ENCODE measurements around the gene SPACDR. TPM values are rescaled to one million over a fixed set of nuclear protein-coding genes. Genes with fewer than 3 reads are reported as not detected.

Gene SPACDR
- total and polyA plus RNA-seq, 12 donors, result 0.36 to 2.9 (median 0.64) TPM; not detected in 6

DNA sequence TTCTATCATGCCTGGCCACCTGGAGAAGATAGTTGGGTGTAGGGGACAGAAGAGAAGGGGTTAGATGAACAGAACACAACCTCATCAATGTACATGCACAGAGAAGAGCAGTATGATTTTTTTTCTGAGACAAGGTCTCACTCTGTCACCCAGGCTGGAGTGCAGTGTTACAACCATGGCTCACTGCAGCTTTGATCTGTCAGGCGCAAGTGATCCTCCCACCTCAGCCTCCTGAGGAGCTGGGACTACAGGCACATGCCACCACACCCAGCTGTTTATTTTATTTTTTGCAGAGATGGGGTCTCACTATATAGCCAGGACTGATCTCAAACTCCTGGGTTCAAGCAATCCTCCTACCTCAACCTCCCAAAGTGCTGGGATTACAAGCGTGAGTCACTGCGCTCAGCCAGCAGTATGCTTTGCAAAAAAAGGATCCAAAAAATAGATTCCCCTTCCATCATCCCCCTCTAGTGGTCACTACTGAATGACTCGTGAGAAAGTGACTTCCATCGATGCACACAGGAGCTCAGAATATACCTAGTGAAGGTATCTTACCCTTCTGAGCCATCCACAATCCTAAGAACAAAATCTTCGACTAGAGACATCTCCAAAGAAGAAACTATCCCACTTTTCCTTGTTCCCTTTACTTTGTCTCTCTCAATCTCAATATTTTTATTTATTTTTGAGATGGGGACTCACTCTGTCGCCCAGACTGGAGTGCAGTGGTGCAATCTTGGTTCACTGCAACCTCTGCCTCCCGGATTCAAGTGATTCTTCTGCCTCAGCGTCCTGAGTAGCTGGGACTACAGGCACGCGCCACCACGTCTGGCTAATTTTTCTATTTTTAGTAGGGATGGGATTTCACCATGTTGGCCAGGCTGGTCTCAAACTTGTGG lies 56.5 kb downstream of the SPACDR start:
- Histone ChIP-seq H3K27ac (no peak overlapping the region), H3K27me3 (no peaks in the 10 kb centered on the region), H3K9me3 (replicated peaks in 1 of 3) (no peaks in the 10 kb centered on the region), H3K4me3 (no peak overlapping the region), H3K36me3 (replicated peaks in 1 of 2) (no peaks in the 10 kb centered on the region), H3K4me1 (replicated peaks in 1 of 2) (peaks cover 0 to 3% of the 10 kb centered on the region in 2 donors)
- TF ChIP-seq POLR2A (IDR thresholded peaks at IDR 0.05), result no peak
- TF ChIP-seq, protein P1, sequence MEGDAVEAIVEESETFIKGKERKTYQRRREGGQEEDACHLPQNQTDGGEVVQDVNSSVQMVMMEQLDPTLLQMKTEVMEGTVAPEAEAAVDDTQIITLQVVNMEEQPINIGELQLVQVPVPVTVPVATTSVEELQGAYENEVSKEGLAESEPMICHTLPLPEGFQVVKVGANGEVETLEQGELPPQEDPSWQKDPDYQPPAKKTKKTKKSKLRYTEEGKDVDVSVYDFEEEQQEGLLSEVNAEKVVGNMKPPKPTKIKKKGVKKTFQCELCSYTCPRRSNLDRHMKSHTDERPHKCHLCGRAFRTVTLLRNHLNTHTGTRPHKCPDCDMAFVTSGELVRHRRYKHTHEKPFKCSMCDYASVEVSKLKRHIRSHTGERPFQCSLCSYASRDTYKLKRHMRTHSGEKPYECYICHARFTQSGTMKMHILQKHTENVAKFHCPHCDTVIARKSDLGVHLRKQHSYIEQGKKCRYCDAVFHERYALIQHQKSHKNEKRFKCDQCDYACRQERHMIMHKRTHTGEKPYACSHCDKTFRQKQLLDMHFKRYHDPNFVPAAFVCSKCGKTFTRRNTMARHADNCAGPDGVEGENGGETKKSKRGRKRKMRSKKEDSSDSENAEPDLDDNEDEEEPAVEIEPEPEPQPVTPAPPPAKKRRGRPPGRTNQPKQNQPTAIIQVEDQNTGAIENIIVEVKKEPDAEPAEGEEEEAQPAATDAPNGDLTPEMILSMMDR (IDR thresholded peaks at IDR 0.05), result peak; percentile 52 to 81 (median 78)
- peak; percentile 54 to 75 (median 61) for DNase-seq
- intact Hi-C loops (cut with DNase I), result loop anchor here in 1 of 2 donors (5.0 kb wide), 1 partner anchor 35 kb away; the partner anchor contains the start of gene PILRA
- WGBS, 4 donors, result 35 to 48% (median 43%) methylated on average over 12 of the region's 12 CpGs

DNA sequence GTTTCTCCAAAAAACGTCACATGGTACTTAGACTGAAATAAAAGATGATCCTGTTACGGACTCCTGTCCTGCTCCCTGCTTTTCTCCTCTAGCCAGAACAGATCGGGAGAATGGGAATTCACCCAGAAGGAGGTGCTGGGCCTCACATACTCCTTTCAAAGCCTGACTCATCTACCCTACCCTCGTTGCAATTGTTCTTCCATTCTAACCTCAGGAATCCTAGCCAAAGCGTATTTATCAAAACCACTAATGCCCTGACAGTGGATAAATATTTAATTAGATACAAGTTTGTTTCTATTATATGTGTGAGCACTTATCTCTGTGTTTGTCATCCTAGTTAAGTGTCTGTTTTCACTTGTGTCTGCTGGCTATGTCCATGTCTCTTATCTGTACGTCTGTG lies 57.3 kb downstream of the SPACDR start:
- no peaks in the 10 kb centered on the region for H3K9me3 ChIP-seq (replicated peaks in 1 of 3)
- DNase-seq, result no peak
- H3K27ac ChIP-seq, result no peak overlapping the region
- WGBS, 4 donors, result 57 to 69% (median 65%) methylated on average over 6 of the region's 6 CpGs
- intact Hi-C loops (cut with DNase I), result loop anchor here in 1 of 2 donors (5.0 kb wide), 1 partner anchor 34 kb away; the partner anchor contains the start of gene PILRA
- H3K36me3 ChIP-seq (replicated peaks in 1 of 2), result no peaks in the 10 kb centered on the region
- peaks cover 0 to 3% of the 10 kb centered on the region in 2 donors for H3K4me1 ChIP-seq (replicated peaks in 1 of 2)
- no peaks in the 10 kb centered on the region for H3K27me3 ChIP-seq
- no peak overlapping the region for H3K4me3 ChIP-seq
- TF ChIP-seq POLR2A (IDR thresholded peaks at IDR 0.05), result no peak
- TF ChIP-seq, protein P1 (IDR thresholded peaks at IDR 0.05), result no peak

Other genes starting within 250 kb of the SPACDR start
- 1 to 10 TPM in 3 of 9 donors, under 1 TPM in 5, not detected in 1; 0.21 to 1.8 (median 0.56) TPM for gene PVRIG, start 244.3 kb downstream of the SPACDR start, total RNA-seq
- gene PVRIG, start 244.3 kb downstream of the SPACDR start, polyA plus RNA-seq, result under 1 TPM in 2 of 3 donors, not detected in 1; 0.34 to 0.56 TPM
- gene SPDYE3, start 156.6 kb downstream of the SPACDR start, total RNA-seq, result not detected
- under 1 TPM in 1 of 3 donors, not detected in 2; 0.16 TPM for gene SPDYE3, start 156.6 kb downstream of the SPACDR start, polyA plus RNA-seq
- 100 to 1,000 TPM in 1 of 9 donors, 10 to 100 TPM in 7, 1 to 10 TPM in 1; 8.7 to 115 (median 28.1) TPM for gene PILRB, start 106.1 kb downstream of the SPACDR start, total RNA-seq
- 100 to 1,000 TPM in 2 of 3 donors, 10 to 100 TPM in 1; 10.4 to 403 (median 296) TPM for gene PILRB, start 106.1 kb downstream of the SPACDR start, polyA plus RNA-seq
- gene PILRA, start 90.8 kb downstream of the SPACDR start, total RNA-seq, result 10 to 100 TPM in 5 of 9 donors, 1 to 10 TPM in 4; 3.2 to 18.9 (median 12.2) TPM
- 10 to 100 TPM in 2 of 3 donors, 1 to 10 TPM in 1; 5.1 to 17.3 (median 11.9) TPM for gene PILRA, start 90.8 kb downstream of the SPACDR start, polyA plus RNA-seq
- 1 to 10 TPM; 1.0 to 5.8 (median 4.6) TPM for gene ZCWPW1, start 35.6 kb downstream of the SPACDR start, total RNA-seq
- 10 to 100 TPM in 2 of 3 donors, 1 to 10 TPM in 1; 5.0 to 20.2 (median 14.6) TPM for gene ZCWPW1, start 35.6 kb downstream of the SPACDR start, polyA plus RNA-seq
- 10 to 100 TPM; 24.8 to 76.8 (median 52.0) TPM for gene MEPCE, start 34.4 kb downstream of the SPACDR start, total RNA-seq
- gene MEPCE, start 34.4 kb downstream of the SPACDR start, polyA plus RNA-seq, result 10 to 100 TPM; 36.7 to 54.6 (median 47.9) TPM
- 10 to 100 TPM; 29.9 to 64.9 (median 50.4) TPM for gene PPP1R35, start 27.8 kb downstream of the SPACDR start, total RNA-seq
- 100 to 1,000 TPM in 2 of 3 donors, 1 to 10 TPM in 1; 8.5 to 283 (median 231) TPM for gene PPP1R35, start 27.8 kb downstream of the SPACDR start, polyA plus RNA-seq
- 10 to 100 TPM; 22.1 to 96.1 (median 58.6) TPM for gene TSC22D4, start 15.0 kb upstream of the SPACDR start, total RNA-seq
- gene TSC22D4, start 15.0 kb upstream of the SPACDR start, polyA plus RNA-seq, result 10 to 100 TPM; 11.2 to 80.5 (median 73.6) TPM
- 1 to 10 TPM in 8 of 9 donors, not detected in 1; 1.4 to 3.6 (median 3.3) TPM for gene NYAP1, start 19.7 kb upstream of the SPACDR start, total RNA-seq
- 10 to 100 TPM in 1 of 3 donors, 1 to 10 TPM in 1, under 1 TPM in 1; 0.79 to 26.1 (median 2.8) TPM for gene NYAP1, start 19.7 kb upstream of the SPACDR start, polyA plus RNA-seq
- gene AGFG2, start 74.9 kb upstream of the SPACDR start, total RNA-seq, result 100 to 1,000 TPM in 6 of 9 donors, 10 to 100 TPM in 3; 17.1 to 175 (median 142) TPM
- gene AGFG2, start 74.9 kb upstream of the SPACDR start, polyA plus RNA-seq, result 10 to 100 TPM; 14.0 to 61.5 (median 30.9) TPM
- 1 to 10 TPM in 3 of 9 donors, under 1 TPM in 3, not detected in 3; 0.67 to 5.1 (median 1.2) TPM for gene SAP25, start 109.6 kb upstream of the SPACDR start, total RNA-seq
- gene SAP25, start 109.6 kb upstream of the SPACDR start, polyA plus RNA-seq, result 10 to 100 TPM in 1 of 3 donors, 1 to 10 TPM in 1, not detected in 1; 3.6 to 11.3 TPM
- 100 to 1,000 TPM in 1 of 9 donors, 10 to 100 TPM in 8; 10.4 to 128 (median 59.4) TPM for gene LRCH4, start 121.9 kb upstream of the SPACDR start, total RNA-seq
- 100 to 1,000 TPM in 2 of 3 donors, 10 to 100 TPM in 1; 15.0 to 235 (median 109) TPM for gene LRCH4, start 121.9 kb upstream of the SPACDR start, polyA plus RNA-seq
- gene FBXO24, start 122.1 kb upstream of the SPACDR start, total RNA-seq, result 1 to 10 TPM in 3 of 9 donors, under 1 TPM in 4, not detected in 2; 0.24 to 1.4 (median 0.69) TPM
- gene FBXO24, start 122.1 kb upstream of the SPACDR start, polyA plus RNA-seq, result 1 to 10 TPM in 2 of 3 donors, under 1 TPM in 1; 0.16 to 2.8 (median 1.5) TPM
- 100 to 1,000 TPM in 2 of 9 donors, 10 to 100 TPM in 7; 15.7 to 369 (median 68.1) TPM for gene PCOLCE, start 138.1 kb upstream of the SPACDR start, total RNA-seq
- gene PCOLCE, start 138.1 kb upstream of the SPACDR start, polyA plus RNA-seq, result 100 to 1,000 TPM in 2 of 3 donors, 10 to 100 TPM in 1; 21.5 to 222 (median 184) TPM
- 10 to 100 TPM; 14.0 to 54.5 (median 35.8) TPM for gene MOSPD3, start 148.3 kb upstream of the SPACDR start, total RNA-seq
- 10 to 100 TPM; 27.3 to 51.9 (median 29.6) TPM for gene MOSPD3, start 148.3 kb upstream of the SPACDR start, polyA plus RNA-seq
- gene TFR2, start 177.3 kb upstream of the SPACDR start, total RNA-seq, result 1 to 10 TPM in 5 of 9 donors, under 1 TPM in 4; 0.24 to 6.7 (median 1.4) TPM
- 1 to 10 TPM in 2 of 3 donors, under 1 TPM in 1; 0.88 to 2.1 (median 1.1) TPM for gene TFR2, start 177.3 kb upstream of the SPACDR start, polyA plus RNA-seq
- 1 to 10 TPM in 4 of 9 donors, not detected in 5; 1.7 to 3.8 (median 2.1) TPM for gene ACTL6B, start 192.2 kb upstream of the SPACDR start, total RNA-seq
- gene ACTL6B, start 192.2 kb upstream of the SPACDR start, polyA plus RNA-seq, result 1 to 10 TPM in 2 of 3 donors, under 1 TPM in 1; 0.64 to 5.1 (median 2.5) TPM
- gene GNB2, start 209.5 kb upstream of the SPACDR start, total RNA-seq, result 100 to 1,000 TPM in 8 of 9 donors, 10 to 100 TPM in 1; 54.1 to 365 (median 279) TPM
- 100 to 1,000 TPM; 105 to 139 (median 105) TPM for gene GNB2, start 209.5 kb upstream of the SPACDR start, polyA plus RNA-seq
- gene GIGYF1, start 230.0 kb upstream of the SPACDR start, total RNA-seq, result 10 to 100 TPM; 15.9 to 62.2 (median 23.9) TPM
- gene GIGYF1, start 230.0 kb upstream of the SPACDR start, polyA plus RNA-seq, result 100 to 1,000 TPM in 1 of 3 donors, 10 to 100 TPM in 1, 1 to 10 TPM in 1; 5.4 to 167 (median 49.8) TPM
- gene POP7, start 241.9 kb upstream of the SPACDR start, total RNA-seq, result 10 to 100 TPM in 8 of 9 donors, 1 to 10 TPM in 1; 8.7 to 60.9 (median 35.1) TPM
- gene POP7, start 241.9 kb upstream of the SPACDR start, polyA plus RNA-seq, result 10 to 100 TPM; 24.8 to 48.5 (median 27.1) TPM

Data from adrenal gland (tissue), 12 donors.